HG02571 (cell line): ENCODE measurements around the gene HBM.
"Not testable (repeated sequence)": the region's sequence is repeated elsewhere in the genome, so short reads cannot be mapped to it uniquely, and the experiment has no call there.

ENCODE experiments used
- ATAC-seq: cut with Tn5 transposase; IDR thresholded peaks from one replicate; pipeline ENCODE4 v1.9.1; 2021; ENCODE audit warnings: mild to moderate bottlenecking, moderate library complexity; ENCODE audit not compliant: unreplicated experiment

Gene HBM

GRCh38 chr16:165539-166374, at the start of gene HBM:
TSS of gene HBM (plus strand) at chr16:165978. CDS start at chr16:165998, 20 bp downstream.
- ATAC-seq, result no peak

GRCh38 chr16:116015-116414, 49.8 kb upstream of the HBM start:
- ATAC-seq, result no peak

GRCh38 chr16:117379-118365, 48.1 kb upstream of the HBM start:
- no peak for ATAC-seq

- ATAC-seq, result no peak
Measured at GRCh38 chr16:118857-119256, 46.9 kb upstream of the HBM start.

DNA sequence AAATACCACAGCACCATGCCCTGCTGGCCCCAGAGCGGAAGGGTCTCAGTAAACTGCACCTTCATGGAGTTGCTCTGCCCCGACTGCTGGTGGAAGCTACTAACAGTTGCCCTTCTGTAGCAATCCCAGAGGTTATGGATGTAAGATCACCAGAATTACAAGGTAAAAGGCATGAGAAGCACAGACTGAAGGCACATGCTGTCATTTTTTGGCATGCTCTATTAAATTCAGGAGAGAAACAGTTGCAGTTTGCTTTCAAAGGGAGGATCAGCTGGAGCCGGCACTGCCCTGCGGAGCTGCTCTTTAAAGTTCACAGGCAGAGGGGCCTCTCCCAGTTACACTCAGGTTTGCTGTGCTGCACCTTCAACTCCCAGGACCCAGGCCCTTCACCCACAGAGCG, 46.5 kb upstream of the HBM start:
- ATAC-seq, result no peak

DNA sequence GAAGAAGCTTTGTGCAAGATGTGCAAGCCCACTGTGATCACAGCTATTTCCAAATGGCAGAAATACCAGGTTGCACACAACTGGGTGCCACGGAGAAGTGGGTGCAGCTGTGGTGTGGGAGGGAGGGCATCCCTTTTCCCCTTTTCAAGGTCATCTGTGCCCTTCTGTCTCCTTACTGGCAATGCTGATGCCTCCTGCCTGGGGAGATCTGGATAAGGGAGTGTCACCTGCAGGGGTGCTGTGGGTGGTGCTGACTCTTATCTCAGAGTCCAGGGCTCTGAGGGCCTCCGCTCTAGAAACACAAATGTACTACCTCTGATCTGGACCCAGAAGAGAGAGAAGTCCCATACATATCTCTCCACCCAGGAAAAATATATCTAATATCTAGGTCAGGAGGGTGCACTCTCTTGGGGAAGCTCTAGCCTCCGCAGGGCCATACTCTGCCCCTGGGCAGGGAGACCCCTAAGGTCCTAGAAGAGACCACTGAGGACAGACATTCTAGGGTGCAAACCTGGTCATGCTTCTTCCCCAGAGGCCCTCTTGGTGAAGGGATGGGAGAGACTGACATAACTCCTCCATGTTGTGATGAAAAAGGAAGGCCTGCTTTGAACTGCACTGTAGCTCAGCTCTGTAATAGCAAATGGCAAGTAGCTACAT, 45.8 kb upstream of the HBM start:
- no peak for ATAC-seq

- ATAC-seq, result no peak
Measured at GRCh38 chr16:120756-121155, 45.0 kb upstream of the HBM start.

DNA sequence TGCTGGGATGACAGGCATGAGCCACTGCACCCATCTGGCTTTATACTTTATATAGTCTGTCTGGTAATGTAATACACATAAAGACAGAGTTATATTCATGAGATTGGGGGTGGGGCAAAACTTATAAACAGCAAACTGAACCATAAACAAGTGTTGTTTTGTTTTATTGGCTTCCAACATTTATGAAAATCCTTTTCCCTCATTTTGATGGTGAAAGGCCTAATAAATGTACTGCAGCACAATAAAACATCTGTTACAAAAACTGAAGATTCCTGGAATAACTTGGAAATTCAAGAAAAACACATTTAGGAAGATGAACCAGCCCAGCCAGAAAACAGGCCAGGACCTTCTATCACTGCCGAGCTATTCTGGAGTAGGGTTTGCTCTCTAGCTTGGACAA, 43.4 kb upstream of the HBM start:
- no peak for ATAC-seq

GRCh38 chr16:123558-124350, 42.0 kb upstream of the HBM start:
- not testable (repeated sequence) for ATAC-seq

GRCh38 chr16:125011-125410, 40.8 kb upstream of the HBM start:
- no peak for ATAC-seq

DNA sequence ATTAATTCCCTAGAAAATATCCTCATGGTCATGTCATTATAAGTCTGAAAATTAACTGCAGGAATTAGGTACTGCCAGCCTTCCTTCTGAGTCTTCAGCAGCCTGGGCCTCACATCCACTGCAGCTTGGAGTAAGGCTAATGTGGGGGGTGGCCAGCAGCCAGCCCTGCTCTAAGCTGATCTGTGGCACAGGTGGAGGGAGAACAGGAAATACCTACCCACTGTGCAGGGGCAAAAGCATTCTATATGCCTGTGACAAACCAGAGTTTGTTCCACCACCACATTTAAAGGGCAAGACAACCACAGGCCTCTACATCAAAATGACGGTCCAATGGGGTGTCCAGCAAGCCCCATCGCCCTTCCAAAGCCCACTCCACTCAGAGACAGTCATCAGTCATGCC, 36.7 kb upstream of the HBM start:
- no peak for ATAC-seq

- no peak for ATAC-seq
Measured at GRCh38 chr16:130533-131173, 35.1 kb upstream of the HBM start.

DNA sequence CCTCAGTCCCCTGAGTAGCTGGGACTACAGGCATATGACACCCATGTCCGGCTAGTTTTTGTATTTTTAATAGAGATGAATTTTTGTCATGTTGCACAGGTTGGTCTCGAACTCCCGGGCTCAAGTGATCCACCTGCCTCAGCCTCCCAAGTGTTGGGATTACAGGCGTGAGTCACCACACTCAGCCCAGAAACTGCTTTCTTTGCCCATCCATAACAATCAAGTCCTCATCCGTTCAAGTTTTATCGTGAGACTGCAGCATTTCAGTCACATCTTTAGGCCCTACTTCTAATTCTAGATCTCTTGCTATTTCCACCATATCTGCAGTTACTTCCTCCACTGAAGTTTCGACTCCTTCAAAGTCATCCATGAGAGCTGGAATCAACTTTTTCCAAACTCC, 33.7 kb upstream of the HBM start:
- no peak for ATAC-seq

GRCh38 chr16:133716-134115, 32.1 kb upstream of the HBM start:
- ATAC-seq, result no peak

DNA sequence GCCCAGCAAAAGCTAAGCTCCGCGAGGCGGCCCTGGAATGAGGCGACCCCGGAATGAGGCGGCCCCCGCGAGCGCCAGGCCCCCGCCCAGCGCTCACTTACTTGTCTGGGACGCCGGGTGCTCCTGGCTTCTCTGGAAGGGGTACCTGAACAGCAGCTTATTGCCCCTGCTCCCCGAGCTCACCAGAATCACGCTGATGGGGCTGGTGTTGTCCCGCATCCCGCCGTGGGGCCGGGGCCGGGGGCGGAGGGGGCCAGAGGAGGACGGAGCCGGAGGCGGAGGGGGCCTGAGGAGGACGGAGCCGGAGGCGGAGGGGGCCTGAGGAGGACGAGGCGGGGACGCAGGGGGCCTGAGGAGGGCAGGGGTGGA, 27.7 kb upstream of the HBM start:
- ATAC-seq, result no peak

DNA sequence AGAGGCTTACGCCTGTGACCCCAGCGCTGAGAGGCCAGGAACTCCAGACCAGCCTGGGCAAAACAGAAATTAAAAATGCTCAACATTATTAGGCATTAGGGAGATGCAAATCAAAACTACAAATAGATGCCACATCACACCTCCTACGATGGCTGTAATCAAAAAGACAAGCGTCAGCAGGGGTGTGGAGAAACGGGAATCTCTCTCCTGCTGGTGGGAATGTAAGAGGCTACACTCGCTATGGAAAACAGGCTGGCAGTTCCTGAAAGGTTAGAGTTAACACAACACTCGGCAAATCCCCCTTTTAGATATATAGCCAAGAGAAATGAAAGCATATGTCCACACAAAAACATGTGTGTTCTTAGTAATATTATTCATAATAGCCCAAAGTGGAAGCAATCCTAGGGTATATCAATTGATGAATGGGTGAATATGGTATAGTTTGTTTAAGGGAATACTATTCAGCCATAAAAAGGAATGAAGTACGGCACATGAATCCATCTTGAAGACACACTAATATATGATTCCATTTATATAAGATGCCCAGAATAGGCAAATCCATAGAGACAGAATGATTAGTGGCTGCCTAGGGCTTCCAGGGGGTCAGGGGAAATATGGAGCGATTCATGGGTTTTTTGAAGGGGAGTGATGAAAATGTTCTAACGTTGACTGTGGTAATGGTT, 25.5 kb upstream of the HBM start:
- no peak for ATAC-seq

- no peak for ATAC-seq
Measured at GRCh38 chr16:142405-142967, 23.3 kb upstream of the HBM start.

- no peak for ATAC-seq
Measured at GRCh38 chr16:143047-143446, 22.7 kb upstream of the HBM start.

GRCh38 chr16:143456-143855, 22.3 kb upstream of the HBM start:
- ATAC-seq, result no peak
